Measurements from ENCODE around the gene STYK1.

The STYK1 gene, protein sequence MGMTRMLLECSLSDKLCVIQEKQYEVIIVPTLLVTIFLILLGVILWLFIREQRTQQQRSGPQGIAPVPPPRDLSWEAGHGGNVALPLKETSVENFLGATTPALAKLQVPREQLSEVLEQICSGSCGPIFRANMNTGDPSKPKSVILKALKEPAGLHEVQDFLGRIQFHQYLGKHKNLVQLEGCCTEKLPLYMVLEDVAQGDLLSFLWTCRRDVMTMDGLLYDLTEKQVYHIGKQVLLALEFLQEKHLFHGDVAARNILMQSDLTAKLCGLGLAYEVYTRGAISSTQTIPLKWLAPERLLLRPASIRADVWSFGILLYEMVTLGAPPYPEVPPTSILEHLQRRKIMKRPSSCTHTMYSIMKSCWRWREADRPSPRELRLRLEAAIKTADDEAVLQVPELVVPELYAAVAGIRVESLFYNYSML

DNA sequence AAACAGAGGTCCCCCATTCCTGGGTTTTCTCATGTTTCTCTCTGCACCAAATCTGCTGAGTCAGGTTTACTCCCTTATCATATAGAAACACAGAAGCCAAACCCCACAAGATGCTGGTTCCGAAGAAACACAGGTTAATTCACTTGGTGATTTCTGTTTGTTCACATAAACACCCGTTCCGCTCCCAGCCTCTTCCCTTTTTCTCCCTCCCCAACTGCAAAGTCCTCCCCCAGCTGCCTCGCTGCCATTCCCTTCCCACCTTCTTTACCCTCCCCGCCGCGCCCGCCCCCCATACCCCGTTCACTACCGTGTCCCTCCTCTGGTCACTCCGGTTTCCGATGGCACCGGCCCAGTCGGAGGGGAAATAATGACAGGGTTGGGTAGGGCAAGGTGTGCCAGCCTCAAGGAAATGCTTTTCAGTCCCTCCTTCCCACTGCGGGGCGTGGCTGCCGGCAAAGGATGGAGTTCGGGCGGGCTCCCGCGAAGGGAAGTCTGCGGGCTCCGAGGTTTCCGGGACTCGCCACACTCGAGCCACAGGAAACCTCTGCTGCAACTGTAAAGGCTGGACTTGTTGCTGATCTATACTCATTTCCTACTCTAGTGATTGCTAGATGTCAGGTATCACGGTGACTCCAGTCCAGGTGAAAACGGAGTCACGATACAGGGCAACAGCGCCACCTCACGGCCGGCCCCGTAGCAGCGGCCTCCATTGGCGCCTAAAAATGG is at the start of gene STYK1:
Gene STYK1, minus strand, starts transcription at position 394 of the 726 bp plus-strand sequence. CDS start 39,434 bp downstream, outside the sequence.
- DNase-seq = peak; percentile 63

GRCh38 chr12:10722905-10723746 is 49.3 kb upstream of the STYK1 start, which contains the start of gene YBX3:
TSS of gene YBX3 (minus strand) at chr12:10723323. CDS start at chr12:10723111, 212 bp downstream.
- DNase-seq = peak; percentile 48

GRCh38 chr12:10722502-10722904 is 48.7 kb upstream of the STYK1 start:
- peak; percentile 58 for DNase-seq

DNA sequence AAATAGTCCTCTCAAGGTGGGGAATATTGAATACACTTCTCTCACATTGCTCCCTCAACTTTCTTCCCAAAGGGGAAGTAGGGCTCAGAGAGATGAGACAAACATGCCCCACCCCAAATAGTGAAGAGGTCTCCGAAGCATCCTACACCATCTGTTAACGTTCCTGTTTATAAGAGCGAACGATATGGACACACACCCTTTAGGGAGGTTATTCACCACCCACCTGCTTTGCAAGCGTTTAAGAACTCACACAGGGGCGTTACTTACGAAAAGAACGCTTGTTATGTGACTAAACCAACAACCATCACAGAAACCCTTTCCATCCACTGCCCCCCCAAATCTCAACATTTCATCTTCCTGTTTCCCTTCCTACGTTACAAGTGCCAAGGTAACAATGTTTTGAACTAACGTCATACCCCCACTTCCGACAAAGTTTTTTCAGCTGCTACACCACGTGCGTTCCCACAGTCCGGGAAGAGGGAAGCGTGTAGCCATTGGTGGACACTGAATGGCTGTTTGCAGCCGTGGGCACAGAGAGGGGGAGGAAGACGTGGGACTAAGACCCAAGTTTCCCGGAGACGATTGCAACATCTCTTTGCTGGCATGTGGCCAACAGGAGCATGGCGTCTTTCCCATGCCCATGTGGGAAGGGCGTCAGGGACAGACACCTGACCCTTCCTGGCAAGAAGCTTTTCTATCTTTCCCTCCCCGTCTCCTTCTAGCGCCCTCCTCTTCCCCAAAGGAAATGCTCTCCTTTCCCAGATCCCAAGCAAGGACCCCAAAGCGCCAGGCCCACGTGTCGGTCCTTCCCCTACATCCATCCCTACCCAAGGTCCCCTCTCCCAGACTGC is 48.0 kb upstream of the STYK1 start:
- peak; percentile 85 for DNase-seq

DNA sequence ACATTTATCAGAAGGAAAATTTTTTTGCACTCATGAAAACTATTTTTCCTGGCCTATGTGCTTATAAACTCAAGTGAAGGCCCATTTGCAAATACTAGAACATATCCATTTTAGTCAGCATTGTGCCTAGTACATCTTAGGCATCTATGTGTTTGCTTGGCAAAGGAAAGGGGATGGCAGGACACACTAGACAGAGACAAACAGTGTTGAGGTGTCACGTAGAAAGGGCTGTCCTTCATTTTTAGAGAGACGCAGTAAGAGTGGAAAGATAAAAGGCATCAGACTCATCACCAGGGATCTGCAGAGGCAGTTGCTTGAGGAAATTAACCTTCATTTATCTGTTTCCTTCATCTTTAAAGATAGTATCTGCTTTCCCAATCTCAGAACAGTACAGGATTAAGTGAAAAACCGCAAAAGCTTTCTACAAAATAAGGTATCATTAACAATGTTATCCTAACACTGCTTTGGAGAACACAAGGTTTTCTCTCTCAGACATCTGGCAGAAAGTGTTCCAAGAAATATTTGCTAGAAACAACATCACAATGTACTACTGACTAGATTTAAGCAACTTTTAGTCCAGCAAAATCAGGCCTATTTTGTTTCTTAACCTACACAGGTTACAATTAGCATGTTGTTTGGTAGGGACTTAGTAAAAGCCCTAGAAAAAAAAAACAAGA is 47.3 kb upstream of the STYK1 start:
- DNase-seq = no peak

DNA sequence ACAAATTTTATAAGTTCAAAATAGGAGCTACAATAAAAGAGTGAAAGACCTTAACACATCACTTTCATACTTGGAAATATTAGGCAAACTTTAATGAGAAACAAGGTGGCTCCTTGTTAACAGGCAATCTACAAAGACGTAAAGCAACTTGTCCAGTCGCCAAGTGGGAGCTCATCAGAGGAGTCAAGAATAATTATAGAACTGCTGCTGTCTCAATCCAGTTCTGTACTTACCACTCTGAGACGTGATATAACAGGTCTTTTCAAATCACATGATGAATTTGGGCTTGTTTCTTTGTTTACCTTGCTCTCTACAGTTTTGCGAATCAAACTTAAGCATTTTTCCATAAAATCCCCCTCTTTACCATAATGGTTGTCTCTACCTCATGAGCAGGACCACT is 45.6 kb upstream of the STYK1 start:
- DNase-seq = no peak

- DNase-seq = no peak
These were observed 44.5 kb upstream of the STYK1 start for GRCh38 chr12:10718279-10718821.

DNA sequence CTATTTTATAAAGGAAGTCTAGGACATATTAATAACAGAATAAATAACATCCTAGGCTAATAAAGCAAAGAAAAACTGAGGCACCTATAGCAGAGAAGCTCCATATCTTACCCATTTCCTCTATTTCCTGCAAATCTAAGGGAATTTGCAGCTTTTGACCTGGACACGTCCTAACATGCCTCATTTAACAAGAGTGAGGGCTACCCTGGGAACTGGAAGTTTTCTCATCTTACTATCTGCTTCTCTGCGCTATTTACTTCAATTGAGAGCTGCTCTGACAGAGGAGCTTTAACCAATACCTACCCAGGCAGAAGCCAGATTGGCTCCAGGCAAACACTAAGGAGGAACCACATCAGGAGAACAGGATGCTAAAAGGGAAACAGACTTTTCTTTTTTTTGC is 43.6 kb upstream of the STYK1 start:
- no peak for DNase-seq

GRCh38 chr12:10716704-10717315 is 43.0 kb upstream of the STYK1 start:
- peak; percentile 68 for DNase-seq

GRCh38 chr12:10716277-10716676 is 42.4 kb upstream of the STYK1 start:
- DNase-seq = no peak

- DNase-seq = no peak
These were observed 41.6 kb upstream of the STYK1 start for GRCh38 chr12:10715491-10715890.

DNA sequence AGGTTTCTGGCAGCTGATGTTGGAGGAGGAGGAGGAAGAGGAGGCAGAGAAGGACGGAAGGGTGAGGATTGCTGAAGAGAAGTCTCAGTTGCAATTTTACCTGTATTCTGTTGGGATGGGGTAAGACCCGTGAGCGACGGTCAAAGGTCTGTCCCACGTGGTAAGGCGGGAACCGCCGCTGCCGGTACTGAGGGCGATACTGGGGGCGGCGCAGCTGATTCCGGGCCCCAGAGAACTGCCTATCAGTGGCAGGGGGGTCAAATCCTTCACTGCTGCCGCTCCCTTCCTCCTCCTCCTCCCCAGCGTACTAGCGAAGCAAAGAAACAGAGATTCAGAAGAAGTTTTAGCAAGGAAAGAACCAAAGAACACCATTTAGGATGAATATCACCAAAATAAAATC is 36.0 kb upstream of the STYK1 start:
- DNase-seq = no peak

DNA sequence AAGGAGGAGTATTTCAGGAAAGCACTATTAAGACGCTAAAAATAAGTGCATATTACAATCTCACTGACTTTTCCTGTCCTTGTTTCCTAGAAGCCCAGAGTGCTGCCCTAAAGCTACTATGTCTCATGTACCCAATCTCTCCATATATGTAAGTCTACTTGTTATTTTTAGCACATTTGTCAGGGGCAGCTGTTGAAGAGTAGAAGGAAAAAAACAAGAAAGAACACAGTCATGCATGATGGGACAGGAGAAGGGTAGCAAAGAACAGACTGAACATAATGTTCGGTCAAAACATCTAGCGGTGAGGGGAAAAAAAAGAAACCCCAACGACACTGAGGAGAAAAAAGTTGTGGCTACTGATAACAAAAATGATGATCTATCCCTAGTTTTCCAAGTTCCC is 35.0 kb upstream of the STYK1 start:
- DNase-seq = no peak

DNA sequence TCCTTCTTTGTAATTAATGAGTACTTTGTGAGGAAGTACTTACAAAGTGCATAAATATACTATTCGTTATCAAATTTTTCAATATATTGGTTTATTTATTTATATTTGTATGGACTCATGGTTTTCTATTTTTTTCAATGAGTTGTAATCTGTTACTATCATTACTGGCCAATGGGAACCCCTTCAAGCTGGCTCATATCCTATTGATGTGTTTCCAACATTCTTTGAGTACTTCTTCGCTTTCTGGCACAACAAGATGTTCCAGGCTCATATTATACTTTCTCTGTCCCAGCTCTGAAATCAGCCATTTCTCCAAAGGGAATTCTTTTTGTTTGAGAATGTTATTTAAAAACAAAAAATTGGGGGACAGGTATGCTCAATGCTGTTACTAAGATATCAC is 31.8 kb upstream of the STYK1 start:
- DNase-seq = no peak

DNA sequence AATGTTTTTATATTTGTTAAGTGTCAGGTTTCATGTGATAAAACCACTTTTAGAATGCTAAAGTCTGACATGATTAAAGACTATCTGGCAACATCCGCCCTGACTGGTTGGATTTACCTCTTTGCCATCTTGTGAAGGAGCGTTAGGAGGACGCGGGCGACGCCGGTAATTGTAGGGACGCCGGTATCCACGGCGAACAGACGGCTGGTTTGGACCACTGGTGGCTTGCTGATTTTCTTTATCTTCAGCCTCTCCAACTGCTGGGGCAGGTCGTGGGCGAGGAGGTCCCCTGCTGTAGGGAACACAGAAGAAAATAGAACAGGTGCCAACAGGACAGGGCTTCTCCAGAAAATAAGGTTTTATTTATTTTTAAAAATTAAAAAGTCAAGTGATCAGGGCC is 28.0 kb upstream of the STYK1 start:
- DNase-seq = no peak

- DNase-seq = no peak
These were observed 27.4 kb upstream of the STYK1 start for GRCh38 chr12:10701131-10701681.

DNA sequence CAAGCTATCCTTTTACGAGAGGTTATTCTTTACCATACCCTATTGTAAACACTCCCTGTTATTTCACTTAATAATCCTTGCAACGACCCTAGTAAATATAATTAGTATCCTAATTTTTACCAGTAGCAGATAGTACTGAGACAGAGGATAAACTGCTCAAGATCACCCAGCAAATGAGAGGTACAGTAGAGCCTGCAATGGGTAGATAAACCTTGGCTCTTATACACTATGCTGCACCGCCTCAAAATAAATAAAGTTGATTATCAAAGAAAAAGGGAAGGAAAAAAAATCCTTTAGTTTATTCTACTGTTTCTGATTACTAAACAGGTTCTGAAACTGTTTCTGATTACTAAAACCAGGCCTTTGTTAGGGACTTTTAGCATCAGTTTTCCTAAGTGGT is 26.7 kb upstream of the STYK1 start:
- DNase-seq = no peak

- DNase-seq = no peak
These were observed 24.0 kb upstream of the STYK1 start for GRCh38 chr12:10697862-10698261.

DNA sequence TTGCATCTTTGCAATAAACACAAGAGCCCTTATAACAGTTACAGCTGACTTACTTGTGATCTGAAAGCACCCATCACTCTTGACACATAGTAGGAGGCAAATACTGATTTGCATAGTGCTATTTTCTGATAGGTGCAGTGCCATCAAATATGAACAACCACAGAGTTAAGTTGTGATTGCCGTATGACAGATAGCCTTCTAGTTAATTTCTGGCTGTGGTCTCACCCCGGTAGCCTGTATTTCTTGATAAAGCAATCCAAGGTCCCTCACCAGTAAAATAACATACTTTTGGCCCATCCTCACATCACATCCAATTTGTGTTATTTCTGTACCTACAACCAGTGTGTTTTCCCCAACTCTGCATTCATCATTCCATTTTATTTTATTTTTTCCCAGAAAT is 23.3 kb upstream of the STYK1 start:
- DNase-seq = no peak

- DNase-seq = no peak
These were observed 17.1 kb upstream of the STYK1 start for GRCh38 chr12:10690906-10691305.

DNA sequence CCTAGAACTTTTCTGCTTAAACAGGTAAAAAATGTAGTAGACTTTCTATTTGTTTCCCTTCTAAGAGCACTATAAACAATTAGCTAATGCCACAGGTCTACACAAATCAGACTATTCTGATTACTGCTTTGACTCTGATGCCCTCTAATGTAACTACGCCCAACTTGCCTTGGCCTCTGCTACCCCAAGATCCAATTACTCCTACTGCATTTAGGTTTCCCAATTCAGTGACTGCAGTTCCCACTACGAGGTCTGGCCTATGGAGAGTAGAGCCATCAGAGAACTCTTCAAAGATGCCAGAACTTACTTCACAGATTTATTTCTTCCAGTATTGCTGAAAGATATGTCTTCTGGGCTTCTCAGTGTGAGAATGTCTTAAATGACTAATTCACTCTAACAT is 15.3 kb upstream of the STYK1 start:
- no peak for DNase-seq
